K562 (cell line): ENCODE data around the gene GTSE1. TPM values are rescaled to one million over a fixed set of nuclear protein-coding genes. Genes with fewer than 3 reads are reported as not detected.

Source experiments
- ATAC-seq: fragments of 200-7000 bp; cut with Tn5 transposase; 3 replicates; pipeline ENCODE4 v1.9.1; 2020; ENCODE audit warnings: moderate library complexity
- BruUV-seq: library from RNA; stranded (reverse); fragments of 400-500 nt; replicated peaks from 2 replicates; lab custom pipeline; 2021; lab: Mats Ljungman, UMichigan
- CTCF ChIA-PET: fragments of 300-600 bp; formaldehyde crosslinking; extraction: SDS; loops from one replicate; lab custom pipeline; 2021; ENCODE audit warnings: low intra/inter-chr PET ratio; lab: Yijun Ruan, JAX
- POLR2A ChIA-PET: fragments of 300-600, 350-650 bp; sonication (Branson Sonifier 250); formaldehyde crosslinking; extraction: SDS; loops from one replicate; lab custom pipeline; 2021; ENCODE audit warnings: antibody characterized with exemption, inconsistent platforms; lab: Yijun Ruan, JAX
- DNase-seq, 4 experiments: peaks; one replicate each; pipeline versions ENCODE4 v3.0.0 to v3.0.0-alpha.2; 2011 to 2018; ENCODE audit warnings: low spot score in 3 of 4, mixed read lengths in 3 of 4; ENCODE audit errors: extremely low read depth in 1 of 4
- FAIRE-seq: peaks from 2 replicates; lab custom pipeline; 2011; peaks lifted over from hg19 to GRCh38; lab: Jason Lieb, UNC
- H2AFZ ChIP-seq: 2 replicates; pipeline ENCODE4 v1.6.0; 2011; ENCODE audit warnings: low read depth, low read length, control low read depth, inconsistent platforms
- H3K27ac ChIP-seq: fragments of 200-600 bp; 3 replicates; pipeline ENCODE4 v1.8.0; 2011; ENCODE audit warnings: low read depth, mild to moderate bottlenecking, control low read depth, inconsistent platforms, low read length, moderate library complexity, mixed read lengths; ENCODE audit errors: extremely low read depth
- H3K27me3 ChIP-seq, 2 experiments: fragments of 300-600 bp in 1 of 2; 2 replicates in 1 of 2; 3 replicates in 1 of 2; pipeline versions ENCODE4 v1.6.0 to v1.8.0; 2011; ENCODE audit warnings: inconsistent platforms in 2 of 2, low read length in 2 of 2, mild to moderate bottlenecking in 1 of 2, mixed read lengths in 1 of 2, moderate library complexity in 1 of 2; ENCODE audit not compliant: control insufficient read depth in 2 of 2, insufficient read depth in 2 of 2
- H3K36me3 ChIP-seq: fragments of 300-600 bp; 3 replicates; pipeline ENCODE4 v1.8.0; 2011; ENCODE audit warnings: mild to moderate bottlenecking, low read length, inconsistent platforms; ENCODE audit not compliant: control insufficient read depth, insufficient read depth
- H3K4me1 ChIP-seq, 2 experiments: fragments of 200-600 bp in 1 of 2; replicated peaks in 1 of 2; 2 replicates in 1 of 2; 3 replicates in 1 of 2; pipeline versions ENCODE4 v1.5.1 to v1.8.0; 2011; ENCODE audit warnings: inconsistent platforms in 2 of 2, low read length in 2 of 2, mild to moderate bottlenecking in 1 of 2, mixed read lengths in 1 of 2, moderate library complexity in 1 of 2; ENCODE audit not compliant: control insufficient read depth in 2 of 2, insufficient read depth in 2 of 2
- H3K4me2 ChIP-seq: 2 replicates; pipeline ENCODE4 v1.6.1; 2011; ENCODE audit warnings: low read length, control low read depth, inconsistent platforms, mixed read lengths; ENCODE audit not compliant: insufficient read depth
- H3K4me3 ChIP-seq: fragments of 200-600 bp; sonication (generic), shearing (Covaris generic); 2 replicates; pipeline ENCODE4 v1.5.1; 2016; ENCODE audit warnings: control low read depth, inconsistent platforms
- H3K79me2 ChIP-seq: fragments of 200-600 bp; 3 replicates; pipeline ENCODE4 v1.8.0; 2011; ENCODE audit warnings: low read length, inconsistent platforms; ENCODE audit not compliant: control insufficient read depth, insufficient read depth
- H3K9ac ChIP-seq, 2 experiments: 2 replicates each; pipeline versions ENCODE4 v1.6.0 to v1.6.1; 2011; ENCODE audit warnings: low read depth in 2 of 2, low read length in 2 of 2, control low read depth in 1 of 2, inconsistent platforms in 1 of 2, mild to moderate bottlenecking in 1 of 2, mixed read lengths in 1 of 2; ENCODE audit not compliant: insufficient read depth in 1 of 2
- H3K9me1 ChIP-seq: one replicate; pipeline ENCODE4 v1.6.0; 2011; ENCODE audit warnings: inconsistent platforms, mild to moderate bottlenecking, low read length, moderate library complexity; ENCODE audit not compliant: control insufficient read depth, insufficient read depth
- H3K9me3 ChIP-seq: replicated peaks from 2 replicates; pipeline ENCODE4 v1.5.1; 2011; ENCODE audit warnings: low read depth, low read length, inconsistent platforms; ENCODE audit not compliant: control insufficient read depth, insufficient read depth
- H4K20me1 ChIP-seq: replicated peaks from 2 replicates; pipeline ENCODE4 v1.6.1; 2011; ENCODE audit warnings: low read length, inconsistent platforms, mixed read lengths; ENCODE audit not compliant: control insufficient read depth, insufficient read depth
- CCNT2 ChIP-seq: IDR thresholded peaks from 2 replicates; pipeline ENCODE4 v1.6.1; 2011; ENCODE audit warnings: borderline replicate concordance, low read depth, mild to moderate bottlenecking, moderate library complexity, mixed read lengths, low read length; ENCODE audit not compliant: insufficient read length; ENCODE audit errors: extremely low read depth
- DACH1 ChIP-seq: fragments of 450-650 bp; IDR thresholded peaks from 2 replicates; pipeline ENCODE4 v1.6.1; 2018; ENCODE audit not compliant: partially characterized antibody
- JUN ChIP-seq, 2 experiments: sonication (generic) in 1 of 2; formaldehyde crosslinking in 1 of 2; IDR thresholded peaks; 2 replicates each; pipeline versions ENCODE4 v1.6.1 to v1.8.0; 2012 to 2022; ENCODE audit warnings: borderline replicate concordance in 2 of 2, mild to moderate bottlenecking in 2 of 2, improper control_type of control experiment in 1 of 2, low read depth in 1 of 2, low read length in 1 of 2, missing genetic modification reagents in 1 of 2
- L3MBTL2 ChIP-seq: fragments of 450-650 bp; IDR thresholded peaks from 2 replicates; pipeline ENCODE4 v1.6.1; 2016; ENCODE audit warnings: mild to moderate bottlenecking, moderate library complexity
- PML ChIP-seq: IDR thresholded peaks from 2 replicates; pipeline ENCODE4 v1.6.1; 2012; ENCODE audit warnings: low read length, inconsistent platforms
- ZNF778 ChIP-seq: fragments of 450-650 bp; formaldehyde crosslinking; IDR thresholded peaks from 2 replicates; pipeline ENCODE4 v1.4.0; 2020; ENCODE audit warnings: mild to moderate bottlenecking, moderate library complexity
- WGBS: fragments of 100-300 bp; shearing (Covaris generic); methylation state at CpG from one replicate; pipeline ENCODE4 v1.1.6; 2016; ENCODE audit warnings: low coverage, mixed read lengths; ENCODE audit not compliant: insufficient coverage; ENCODE audit errors: missing lambda C conversion rate; 5-methylcytosine and 5-hydroxymethylcytosine counted together
- in situ Hi-C: fragments of 300-500 bp; cut with MboI; formaldehyde crosslinking; loops from 4 replicates; pipeline ENCODE4 v1.15.0; 2018; ENCODE audit warnings: inconsistent platforms, mixed read lengths
- intact Hi-C: fragments of 100-400 bp; cut with micrococcal nuclease; formaldehyde crosslinking; loops from 2 replicates; pipeline ENCODE4 v1.14.2; 2022
- polyA plus RNA-seq, 8 experiments: library from polyadenylated mRNA; depleted of rRNA in 4 of 8; stranded (reverse) in 5 of 8; unstranded in 3 of 8; fragments of >200 nt; fragmentation: Nextera tagmentation in 2 of 8; fragmentation: Illumina TruSeq in 1 of 8; extraction: Ambion mirVana in 2 of 8; extraction: Trizol in 1 of 8; gene quantifications; 2 replicates each; pipeline versions ENCODE4 v1.2.1 to v1.2.3, GENCODE V29; 2011 to 2014; ENCODE audit warnings: inconsistent platforms in 1 of 8, missing spikeins in 1 of 8
- total RNA-seq, 7 experiments: library from RNA; depleted of rRNA in 6 of 7; stranded (reverse); fragments of >200 nt in 6 of 7; fragmentation: Illumina TruSeq in 2 of 7; extraction: Trizol in 2 of 7; gene quantifications; 2 replicates each; pipeline versions ENCODE4 v1.2.1 to v1.2.3, GENCODE V29; 2011 to 2021; ENCODE audit warnings: low replicate concordance in 1 of 7

GTSE1 gene
- total and polyA plus RNA-seq, 9 of the 15 experiments (the other 6 are each of a cell fraction or from before 2014, with no cell fraction given), result 2.5 to 22.5 (median 12.9) TPM

- peaks cover 2% of the 10 kb centered on the region for H4K20me1 ChIP-seq
- WGBS, result 14% methylated on average over 10 of the region's 18 CpGs
- no peak overlapping the region for H3K27ac ChIP-seq
- no peaks in the 10 kb centered on the region for H3K9me3 ChIP-seq
- BruUV-seq, result no TSS peak
- H3K4me2 ChIP-seq, result no peak overlapping the region
- H2AFZ ChIP-seq, result no peak overlapping the region
- peaks cover 0 to 27% of the 10 kb centered on the region in 2 experiments; a peak in 3 of 5 replicates for H3K27me3 ChIP-seq
- H3K4me1 ChIP-seq, result peaks cover 0 to 8% of the 10 kb centered on the region in 2 experiments; a peak in 1 of 5 replicates
- ChIA-PET CTCF (no interaction called here), POLR2A (interaction anchor here (0.5 kb wide), 1 partner anchor 221 kb away, joined by 5 read pairs; no protein-coding TSS in a partner anchor)
- intact Hi-C loops (no loop called here), in situ Hi-C loops (no loop called here)
- H3K4me3 ChIP-seq, result no peak overlapping the region
- no peaks in the 10 kb centered on the region for H3K9me1 ChIP-seq
- H3K36me3 ChIP-seq, result no peaks in the 10 kb centered on the region
- ATAC-seq, result no peak
- H3K9ac ChIP-seq, result no peak overlapping the region
- TF ChIP-seq JUN (IDR thresholded peaks at IDR 0.05; ENCODE audit: borderline replicate concordance, low read depth, low read length) (no peak), JUN (CRISPR knock-in tag; IDR thresholded peaks at IDR 0.05; ENCODE audit: borderline replicate concordance) (no peak), PML (no peak), DACH1 (no peak), CCNT2 (no peak), L3MBTL2 (no peak), ZNF778 (CRISPR knock-in tag) (no peak)
- no peak for FAIRE-seq
- DNase-seq, result no peak
- no peaks in the 10 kb centered on the region for H3K79me2 ChIP-seq
Observed at GRCh38 chr22:46372686-46373085, 76.0 kb downstream of the GTSE1 start.
